Tongue (tissue), 2 donors: Measurements from ENCODE around the gene DNAJB2. TPM values are rescaled to one million over a fixed set of nuclear protein-coding genes. Genes with fewer than 3 reads are reported as not detected.
"Not testable (repeated sequence)": the region's sequence is repeated elsewhere in the genome, so short reads cannot be mapped to it uniquely, and the experiment has no call there.

ENCODE experiments used
- DNase-seq: peaks from one replicate; pipeline ENCODE4 v3.0.0-alpha.2; 2015
- total RNA-seq: library from RNA; depleted of rRNA; stranded (reverse); fragments of >200 nt; gene quantifications from one replicate; pipeline ENCODE4 v1.2.3, GENCODE V29; 2014

DNAJB2 gene
- total RNA-seq, 1 donor from 2014 or later, result 96.5 TPM

DNA sequence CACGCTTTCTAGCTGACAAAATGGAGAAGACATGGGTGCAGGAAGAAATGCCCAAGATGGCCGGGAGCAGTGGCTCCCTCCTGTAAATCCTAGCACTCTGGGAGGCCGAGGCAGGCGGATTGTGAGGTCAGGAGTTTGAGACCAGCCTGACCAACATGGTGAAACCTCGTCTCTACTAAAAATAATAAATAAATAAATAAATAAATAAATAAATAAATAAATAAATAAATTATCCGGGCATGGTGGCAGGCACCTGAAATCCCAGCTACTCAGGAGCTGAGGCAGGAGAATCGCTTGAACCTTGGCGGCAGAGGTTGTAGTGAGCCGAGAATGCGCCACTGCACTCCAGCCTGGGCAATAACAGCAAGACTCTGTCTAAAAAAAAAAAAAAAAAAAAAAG is 20.2 kb upstream of the DNAJB2 start:
- not testable (repeated sequence) for DNase-seq

GRCh38 chr2:219261024-219261855 is 17.9 kb upstream of the DNAJB2 start:
- DNase-seq, result no peak

DNA sequence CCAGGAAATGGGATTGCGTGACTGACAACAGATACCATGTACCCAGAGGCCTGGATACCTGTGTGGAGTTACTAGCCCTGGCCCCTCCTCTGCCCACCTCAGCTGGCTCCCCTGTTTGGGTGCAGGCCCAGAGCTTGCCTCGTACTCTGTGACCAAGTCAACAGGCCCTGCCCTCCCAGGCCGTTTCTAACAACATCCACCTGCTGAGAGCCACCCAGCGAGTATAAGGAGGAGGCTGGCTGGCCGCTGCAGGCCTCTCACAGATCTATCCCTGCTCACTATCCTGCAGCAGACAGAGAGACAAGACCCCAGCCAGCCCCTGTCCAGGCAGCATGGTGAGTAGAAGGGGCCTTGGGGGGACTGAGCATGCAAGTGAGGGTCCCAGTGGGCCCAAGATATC is 12.9 kb upstream of the DNAJB2 start:
- DNase-seq, result no peak

- no peak for DNase-seq
Measured at GRCh38 chr2:219266886-219267285, 12.3 kb upstream of the DNAJB2 start.

DNA sequence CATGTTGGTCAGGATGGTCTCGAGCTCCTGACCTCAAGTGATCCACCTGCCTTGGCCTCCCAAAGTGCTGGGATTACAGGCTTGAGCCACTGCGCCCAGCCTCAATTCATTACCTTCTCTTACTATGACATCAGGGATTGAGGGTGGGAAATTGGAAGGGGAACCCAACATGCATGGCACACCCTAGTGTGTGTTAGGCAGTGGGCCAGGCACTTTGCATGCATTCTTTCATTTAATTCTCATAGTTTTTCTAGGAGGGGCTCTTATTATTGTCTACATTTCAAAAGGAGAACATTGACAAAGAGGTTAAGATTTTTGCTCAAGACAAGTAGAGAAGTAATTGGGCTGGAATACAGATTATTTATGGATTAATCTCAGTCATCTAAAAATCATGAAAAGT is 10.9 kb upstream of the DNAJB2 start:
- no peak for DNase-seq

DNA sequence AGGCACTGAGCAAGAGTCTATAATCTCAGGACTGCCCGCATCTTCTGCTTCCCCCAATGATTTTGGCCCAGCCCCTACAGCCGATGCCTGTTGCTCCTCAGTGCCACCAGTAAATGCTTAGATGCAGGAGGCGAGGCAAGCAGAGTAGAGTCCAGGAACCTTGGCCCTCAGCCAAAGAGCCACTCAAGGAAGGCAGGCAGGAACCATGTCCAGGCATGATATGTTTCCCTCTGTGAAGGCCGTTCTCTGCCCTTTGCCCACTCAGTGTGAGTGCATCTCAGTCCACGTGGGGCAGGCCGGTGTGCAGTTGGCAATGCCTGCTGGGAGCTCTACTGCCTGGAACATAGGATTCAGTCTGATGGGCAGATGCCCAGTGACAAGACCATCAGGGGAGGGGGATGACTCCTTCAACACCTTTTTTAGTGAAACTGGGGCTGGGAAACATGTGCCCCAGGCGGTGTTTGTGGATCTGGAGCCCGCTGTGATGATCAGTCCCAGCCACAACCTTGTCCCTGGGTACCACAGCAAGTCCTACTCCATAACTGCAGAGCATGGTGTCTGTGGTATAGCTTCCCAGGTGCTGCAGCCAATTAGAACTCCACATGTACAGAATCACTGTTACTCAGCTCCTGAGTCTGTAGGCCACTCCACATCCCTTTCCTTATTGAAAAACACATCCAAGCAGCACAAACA is 9.7 kb upstream of the DNAJB2 start:
- no peak for DNase-seq

- DNase-seq, result no peak
Measured at GRCh38 chr2:219270055-219270372, 9.2 kb upstream of the DNAJB2 start.

DNA sequence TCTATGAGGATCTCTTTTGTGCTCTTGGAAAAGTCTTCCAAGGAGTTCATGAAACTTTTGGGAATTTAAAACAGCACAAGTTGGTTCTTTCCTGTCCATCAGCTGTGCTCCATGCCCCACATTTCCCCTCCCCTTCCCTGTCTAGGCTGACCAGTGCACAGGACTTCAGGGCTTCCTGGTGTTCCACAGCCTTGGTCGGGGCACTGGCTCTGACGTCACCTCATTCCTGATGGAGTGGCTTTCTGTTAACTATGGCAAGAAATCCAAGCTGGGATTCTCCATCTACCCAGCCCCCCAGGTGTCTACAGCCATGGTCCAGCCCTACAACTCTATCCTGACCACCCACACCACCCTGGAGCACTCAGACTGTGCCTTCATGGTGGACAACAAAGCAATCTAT is 8.1 kb upstream of the DNAJB2 start:
- DNase-seq, result no peak

- DNase-seq, result no peak
Measured at GRCh38 chr2:219272356-219272755, 6.8 kb upstream of the DNAJB2 start.

- no peak for DNase-seq
Measured at GRCh38 chr2:219272995-219273394, 6.2 kb upstream of the DNAJB2 start.

- no peak for DNase-seq
Measured at GRCh38 chr2:219273937-219274336, 5.2 kb upstream of the DNAJB2 start.

GRCh38 chr2:219274361-219274921 is 4.7 kb upstream of the DNAJB2 start:
- peak; percentile 70 for DNase-seq

- DNase-seq, result peak; percentile 91
Measured at GRCh38 chr2:219277703-219278654, 1.2 kb upstream of the DNAJB2 start.

- DNase-seq, result no peak
Measured at GRCh38 chr2:219278655-219279150, 463 bp upstream of the DNAJB2 start.

DNA sequence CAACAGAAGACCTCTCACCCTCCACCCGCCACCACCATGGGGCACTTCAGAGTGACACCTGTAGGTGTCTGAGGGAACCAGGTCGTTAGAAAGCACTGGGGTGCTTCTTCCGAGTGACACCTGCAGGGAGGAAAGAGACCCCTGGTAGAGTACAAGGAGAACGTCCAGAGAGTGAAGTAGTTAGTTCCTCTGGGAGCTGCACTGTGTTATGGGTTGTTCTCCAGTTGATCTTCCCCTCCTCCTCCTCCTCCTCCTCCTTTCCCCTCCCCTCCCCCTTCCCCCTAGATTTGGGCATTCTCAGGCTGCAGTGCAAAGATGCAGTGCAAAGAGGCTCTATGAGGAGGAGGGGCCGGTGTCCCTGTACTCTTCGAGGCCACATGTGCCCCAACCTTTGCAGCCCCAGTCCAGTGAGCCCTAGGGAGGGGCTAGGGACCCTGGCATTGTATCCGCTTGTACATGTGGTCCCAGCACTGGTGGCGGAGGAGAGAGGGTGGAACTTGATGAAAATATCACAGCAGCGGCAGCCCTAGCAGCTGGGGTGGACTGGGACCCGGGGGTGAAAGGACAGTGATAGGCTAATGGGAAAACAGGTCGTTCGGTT is 850 bp downstream of the DNAJB2 start:
- DNase-seq, result no peak

DNA sequence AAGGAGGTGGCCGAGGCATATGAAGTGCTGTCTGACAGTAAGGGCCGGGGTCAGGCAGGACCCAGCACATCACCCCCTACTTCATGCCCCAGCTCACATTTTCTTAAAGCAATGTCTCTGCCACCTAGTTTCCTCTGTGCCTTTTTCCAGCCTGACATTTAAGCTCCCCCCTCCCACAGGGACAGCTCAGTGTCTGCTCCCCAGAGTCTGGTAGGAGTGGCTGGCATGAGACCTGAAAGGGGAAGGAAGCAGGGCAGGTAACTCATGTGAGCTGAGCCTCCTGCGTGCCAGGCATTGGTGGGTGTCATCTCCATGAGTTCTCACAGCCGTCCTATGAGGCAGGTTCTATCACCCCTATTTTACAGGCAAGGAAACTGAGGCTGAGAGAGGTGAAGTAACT is 1.5 kb downstream of the DNAJB2 start:
- DNase-seq, result no peak

GRCh38 chr2:219281588-219281987 is 2.4 kb downstream of the DNAJB2 start:
- DNase-seq, result no peak

DNA sequence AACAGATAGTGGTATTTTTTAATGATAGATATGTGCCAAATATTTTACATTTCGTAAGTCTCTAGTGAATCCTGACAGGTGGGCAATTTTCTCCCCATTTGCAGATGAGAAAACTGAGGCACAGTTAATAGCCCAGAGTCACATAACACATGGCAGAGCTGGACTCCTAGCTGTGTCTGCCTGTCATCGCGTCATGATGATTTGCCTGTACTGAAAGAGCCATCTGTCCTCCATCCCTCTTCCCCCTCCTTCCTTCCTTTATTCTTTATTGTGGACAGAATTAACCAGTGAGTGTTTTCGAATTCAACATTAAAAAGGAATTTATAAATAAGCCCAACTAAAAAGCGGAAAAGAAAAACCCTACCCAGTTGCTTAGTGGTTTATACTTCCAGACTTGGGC is 3.2 kb downstream of the DNAJB2 start:
- no peak for DNase-seq

- DNase-seq, result no peak
Measured at GRCh38 chr2:219282943-219283581, 3.9 kb downstream of the DNAJB2 start.

GRCh38 chr2:219284501-219285372 is 5.6 kb downstream of the DNAJB2 start:
- no peak for DNase-seq
